Astrocyte of the spinal cord (primary cell): ENCODE data around the gene GSTP1.

Experiments used
- DNase-seq: peaks from one replicate; pipeline ENCODE4 v3.0.0; 2011; ENCODE audit warnings: low read depth, low spot score
- H3K4me3 ChIP-seq: 2 replicates; pipeline ENCODE4 v1.5.1; 2011; ENCODE audit warnings: low read depth, mild to moderate bottlenecking, low read length, moderate library complexity
- CTCF ChIP-seq: IDR thresholded peaks from 2 replicates; pipeline ENCODE4 v1.5.1; 2012; ENCODE audit warnings: low read depth, mild to moderate bottlenecking, low read length, inconsistent platforms
- in situ Hi-C: cut with HindIII; loops from 2 replicates; pipeline ENCODE4 v1.10.0; 2017; ENCODE audit warnings: low sequenced_read_pairs

The GSTP1 gene

DNA sequence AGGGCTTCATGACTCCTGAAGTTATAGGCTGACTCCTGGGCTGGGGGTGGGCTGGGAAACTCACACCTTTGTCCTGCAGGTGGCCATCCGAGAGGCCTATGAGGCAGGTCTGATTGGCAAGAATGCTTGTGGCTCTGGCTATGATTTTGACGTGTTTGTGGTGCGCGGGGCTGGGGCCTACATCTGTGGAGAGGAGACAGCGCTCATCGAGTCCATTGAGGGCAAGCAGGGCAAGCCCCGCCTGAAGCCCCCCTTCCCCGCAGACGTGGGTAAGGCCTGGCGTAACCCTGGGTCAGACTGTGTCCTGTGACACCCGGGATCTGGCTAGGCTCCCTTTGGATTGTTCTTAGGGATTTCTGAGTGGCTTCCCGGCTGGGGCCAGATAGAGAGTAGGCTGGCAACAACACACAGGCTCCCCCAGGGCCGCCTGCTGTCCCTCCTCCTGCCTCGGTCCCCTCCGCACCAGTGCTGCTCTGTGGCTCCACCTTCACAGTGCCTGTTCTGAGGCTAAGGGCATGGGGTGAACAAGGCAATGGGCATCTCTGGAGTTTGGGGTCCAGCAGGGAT, 26.8 kb downstream of the GSTP1 start:
- DNase-seq, result no peak
- in situ Hi-C loops, result no loop called here
- no peak overlapping the region for H3K4me3 ChIP-seq
- TF ChIP-seq CTCF, result no peak

- no peak for DNase-seq
- in situ Hi-C loops, result no loop called here
- TF ChIP-seq CTCF, result no peak
- H3K4me3 ChIP-seq, result no peak overlapping the region
Observed at GRCh38 chr11:67611165-67611564, 27.6 kb downstream of the GSTP1 start.

DNA sequence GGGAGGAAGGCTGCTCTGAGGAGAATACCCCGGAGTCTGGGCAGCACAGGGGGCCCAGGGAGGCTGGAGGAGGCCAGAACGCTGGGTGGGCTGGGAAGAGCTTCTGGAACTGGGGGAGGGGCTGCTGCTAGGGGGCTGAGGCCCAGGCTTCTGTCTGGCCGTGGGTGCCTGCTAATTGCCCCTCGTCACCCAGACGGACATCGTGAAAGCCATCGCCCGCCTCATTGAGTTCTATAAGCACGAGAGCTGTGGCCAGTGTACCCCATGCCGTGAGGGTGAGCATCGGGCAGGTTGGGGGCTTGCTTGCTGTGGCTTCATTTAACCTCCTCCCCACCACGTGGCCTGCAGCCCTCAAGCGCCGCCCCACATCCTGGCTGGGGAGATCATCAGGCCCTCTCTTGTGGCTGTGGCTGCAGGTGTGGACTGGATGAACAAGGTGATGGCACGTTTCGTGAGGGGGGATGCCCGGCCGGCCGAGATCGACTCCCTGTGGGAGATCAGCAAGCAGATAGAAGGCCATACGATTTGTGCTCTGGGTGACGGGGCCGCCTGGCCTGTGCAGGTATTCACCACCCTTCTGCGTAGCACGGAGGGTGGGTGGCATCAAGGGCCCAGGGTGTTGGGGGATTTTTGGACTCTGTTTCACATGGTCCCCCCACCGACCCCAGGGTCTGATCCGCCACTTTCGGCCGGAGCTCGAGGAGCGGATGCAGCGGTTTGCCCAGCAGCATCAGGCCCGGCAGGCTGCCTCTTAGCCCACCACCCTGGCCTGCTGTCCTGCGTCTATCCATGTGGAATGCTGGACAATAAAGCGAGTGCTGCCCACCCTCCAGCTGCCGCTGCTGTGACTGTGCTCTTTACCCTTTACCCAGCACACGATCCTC, 28.3 kb downstream of the GSTP1 start:
- DNase-seq, result no peak
- in situ Hi-C loops, result no loop called here
- no peak for TF ChIP-seq CTCF

DNA sequence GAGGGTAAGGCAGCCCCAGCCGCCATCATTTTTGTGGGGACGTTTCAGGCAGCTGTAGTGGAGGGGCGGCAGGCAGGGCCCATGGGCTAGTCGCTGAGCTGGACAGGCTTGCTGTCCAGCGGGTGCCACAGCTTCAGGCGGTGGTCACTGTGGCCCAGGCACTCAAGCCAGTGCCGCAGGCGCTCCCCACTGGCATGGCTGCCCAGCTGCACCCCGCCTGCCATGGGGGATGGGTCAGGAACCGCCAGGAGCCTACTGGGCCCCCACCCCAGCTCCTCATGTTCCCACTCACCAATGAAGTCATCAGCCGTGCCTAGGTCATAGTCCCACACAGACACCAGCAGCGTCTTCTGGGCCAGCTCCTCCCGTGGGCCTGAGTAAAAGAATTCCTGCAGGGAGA, 29.1 kb downstream of the GSTP1 start:
- no peak for TF ChIP-seq CTCF
- in situ Hi-C loops, result no loop called here
- no peak overlapping the region for H3K4me3 ChIP-seq
- DNase-seq, result no peak

More for the DNA sequence above, 28.3 kb downstream of the GSTP1 start:
- H3K4me3 ChIP-seq, result no peak overlapping the region

GRCh38 chr11:67613313-67613959, 29.8 kb downstream of the GSTP1 start:
- in situ Hi-C loops, result no loop called here
- no peak overlapping the region for H3K4me3 ChIP-seq
- no peak for TF ChIP-seq CTCF
- no peak for DNase-seq

- peak; percentile 29 for DNase-seq
- in situ Hi-C loops, result no loop called here
- peak; percentile 82 for TF ChIP-seq CTCF
- H3K4me3 ChIP-seq, result peak overlapping the region; percentile 13
Observed at GRCh38 chr11:67613960-67614715, 30.5 kb downstream of the GSTP1 start.
